Right ventricle myocardium superior (tissue), 1 donor: ENCODE data around the gene MRPL24. TPM values are rescaled to one million over a fixed set of nuclear protein-coding genes. Genes with fewer than 3 reads are reported as not detected.
A peak's percentile ranks its signal among the peaks of the same experiment; 100 is the strongest.

Experiments used
- ATAC-seq: fragments of 200-7000 bp; cut with Tn5 transposase; one replicate; pipeline ENCODE4 v1.9.1; 2020; ENCODE audit warnings: mild to moderate bottlenecking; ENCODE audit not compliant: poor library complexity
- DNase-seq: peaks from one replicate; pipeline ENCODE4 v3.0.0-alpha.2; 2020
- intact Hi-C: fragments of 100-400 bp; cut with DNase I; formaldehyde crosslinking; loops from one replicate; pipeline ENCODE4 v1.11.2; 2022
- total RNA-seq: library from RNA; stranded (reverse); fragmentation: NEBNext Ultra II Directional; extraction: Animal tissue kit (Norgen Biotek cat#: 25700); gene quantifications from one replicate; pipeline ENCODE4 v1.2.1, GENCODE V29; 2021
- donor health status: DM: no; HTN: yes; CAD: no; lungs with severe emphysema.

Gene MRPL24
- total RNA-seq, 1 donor from 2014 or later = 99.8 TPM

- intact Hi-C loops = loop anchor here (2.0 kb wide), 1 partner anchor 36 kb away; no protein-coding TSS in a partner anchor
- peak; percentile 80 for DNase-seq
- peak; percentile 96 for ATAC-seq
Observed at GRCh38 chr1:156689035-156689952, 51.6 kb downstream of the MRPL24 start.

Other genes with a start within 250 kb of the MRPL24 start
- 96.6 TPM for gene MEF2D, start 240.3 kb downstream of the MRPL24 start, total RNA-seq
- gene IQGAP3, start 168.5 kb downstream of the MRPL24 start, total RNA-seq = 0.56 TPM
- gene TTC24, start 161.4 kb downstream of the MRPL24 start, total RNA-seq = not detected
- gene NAXE, start 149.3 kb downstream of the MRPL24 start, total RNA-seq = 115 TPM
- gene GPATCH4, start 139.6 kb downstream of the MRPL24 start, total RNA-seq = 15.9 TPM
- 1.6 TPM for gene HAPLN2, start 121.7 kb downstream of the MRPL24 start, total RNA-seq
- gene BCAN, start 99.0 kb downstream of the MRPL24 start, total RNA-seq = 0.46 TPM
- gene NES, start 63.7 kb downstream of the MRPL24 start, total RNA-seq = 103 TPM
- gene CRABP2, start 35.5 kb downstream of the MRPL24 start, total RNA-seq = 0.59 TPM
- 14.4 TPM for gene METTL25B, start 12.6 kb downstream of the MRPL24 start, total RNA-seq
- gene ISG20L2, start 12.3 kb downstream of the MRPL24 start, total RNA-seq = 12.3 TPM
- 185 TPM for gene HDGF, start 10.6 kb upstream of the MRPL24 start, total RNA-seq
- 39.4 TPM for gene PRCC, start 26.4 kb upstream of the MRPL24 start, total RNA-seq
- 1.1 TPM for gene SH2D2A, start 75.8 kb upstream of the MRPL24 start, total RNA-seq
- 0.40 TPM for gene INSRR, start 118.0 kb upstream of the MRPL24 start, total RNA-seq
- 2.5 TPM for gene NTRK1, start 119.8 kb upstream of the MRPL24 start, total RNA-seq
- 6.7 TPM for gene PEAR1, start 152.6 kb upstream of the MRPL24 start, total RNA-seq
- gene LRRC71, start 179.5 kb upstream of the MRPL24 start, total RNA-seq = not detected